Measurements from ENCODE around the gene CHD5. TPM values are rescaled to one million over a fixed set of nuclear protein-coding genes. Genes with fewer than 3 reads are reported as not detected.

CHD5 gene
- total RNA-seq, 1 experiment from 2014 or later, result 2.4 TPM

DNA sequence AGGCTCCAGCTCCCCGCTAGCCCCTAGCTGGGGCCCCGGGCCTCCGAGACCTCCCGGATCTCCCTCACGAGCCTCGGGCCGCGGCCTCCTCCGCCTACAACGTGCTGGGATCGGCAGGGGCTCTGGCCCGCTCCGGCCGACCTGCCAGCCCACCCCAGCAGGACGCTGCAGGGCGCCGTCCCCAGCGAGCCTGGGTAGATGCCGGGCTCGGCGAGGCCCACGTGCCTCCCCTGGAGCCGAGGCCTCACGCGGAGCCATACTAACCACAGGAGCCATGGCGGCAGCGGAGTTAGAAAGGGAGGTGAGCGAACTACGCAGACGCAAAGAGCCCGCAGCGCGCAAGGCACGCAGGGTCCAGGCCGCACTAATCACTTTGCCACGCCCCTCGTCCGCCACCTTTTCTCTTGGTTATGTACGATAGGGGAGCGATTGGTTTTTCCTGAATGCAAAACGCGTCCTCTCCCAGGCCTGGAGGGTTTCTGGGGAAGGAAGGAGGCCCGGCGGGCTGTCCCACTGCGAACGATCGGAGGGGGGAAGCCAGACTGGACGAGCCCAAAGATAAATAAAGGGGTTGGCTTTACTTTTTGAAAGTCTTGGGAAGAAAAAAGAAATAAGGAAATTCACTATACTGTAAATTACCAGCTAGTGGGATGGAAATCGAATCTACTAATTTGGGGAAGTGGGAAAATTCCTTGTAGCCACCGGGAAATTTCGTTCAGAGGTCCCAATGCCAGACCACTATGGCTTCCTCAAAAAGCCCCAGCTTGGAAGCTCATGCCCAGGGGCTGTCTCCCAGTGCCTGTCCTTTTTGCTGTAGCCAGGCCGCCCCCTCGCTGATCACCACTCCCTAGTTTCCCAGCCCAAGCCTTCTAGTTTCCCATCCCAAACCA is 19.4 kb upstream of the CHD5 start, which contains the start of gene RPL22 (continued):
- TF ChIP-seq, protein P1, sequence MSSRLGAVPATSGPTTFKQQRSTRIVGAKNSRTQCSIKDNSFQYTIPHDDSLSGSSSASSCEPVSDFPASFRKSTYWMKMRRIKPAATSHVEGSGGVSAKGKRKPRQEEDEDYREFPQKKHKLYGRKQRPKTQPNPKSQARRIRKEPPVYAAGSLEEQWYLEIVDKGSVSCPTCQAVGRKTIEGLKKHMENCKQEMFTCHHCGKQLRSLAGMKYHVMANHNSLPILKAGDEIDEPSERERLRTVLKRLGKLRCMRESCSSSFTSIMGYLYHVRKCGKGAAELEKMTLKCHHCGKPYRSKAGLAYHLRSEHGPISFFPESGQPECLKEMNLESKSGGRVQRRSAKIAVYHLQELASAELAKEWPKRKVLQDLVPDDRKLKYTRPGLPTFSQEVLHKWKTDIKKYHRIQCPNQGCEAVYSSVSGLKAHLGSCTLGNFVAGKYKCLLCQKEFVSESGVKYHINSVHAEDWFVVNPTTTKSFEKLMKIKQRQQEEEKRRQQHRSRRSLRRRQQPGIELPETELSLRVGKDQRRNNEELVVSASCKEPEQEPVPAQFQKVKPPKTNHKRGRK (CRISPR knock-in tag; IDR thresholded peaks at IDR 0.05; ENCODE audit: borderline replicate concordance), result no peak
- TF ChIP-seq, protein P2, sequence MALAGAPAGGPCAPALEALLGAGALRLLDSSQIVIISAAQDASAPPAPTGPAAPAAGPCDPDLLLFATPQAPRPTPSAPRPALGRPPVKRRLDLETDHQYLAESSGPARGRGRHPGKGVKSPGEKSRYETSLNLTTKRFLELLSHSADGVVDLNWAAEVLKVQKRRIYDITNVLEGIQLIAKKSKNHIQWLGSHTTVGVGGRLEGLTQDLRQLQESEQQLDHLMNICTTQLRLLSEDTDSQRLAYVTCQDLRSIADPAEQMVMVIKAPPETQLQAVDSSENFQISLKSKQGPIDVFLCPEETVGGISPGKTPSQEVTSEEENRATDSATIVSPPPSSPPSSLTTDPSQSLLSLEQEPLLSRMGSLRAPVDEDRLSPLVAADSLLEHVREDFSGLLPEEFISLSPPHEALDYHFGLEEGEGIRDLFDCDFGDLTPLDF (CRISPR knock-in tag; IDR thresholded peaks at IDR 0.05), result no peak
- TF ChIP-seq CREM (CRISPR knock-in tag; IDR thresholded peaks at IDR 0.05), result peak; percentile 61; the same call in 1 of the 2 replicates
- no peak for TF ChIP-seq ZBTB21 (CRISPR knock-in tag; IDR thresholded peaks at IDR 0.05; ENCODE audit: borderline replicate concordance)
- TF ChIP-seq ZNF263 (CRISPR knock-in tag; IDR thresholded peaks at IDR 0.05; ENCODE audit: low read depth), result no peak
- TF ChIP-seq ERG (CRISPR knock-in tag; IDR thresholded peaks at IDR 0.05), result no peak
- peak; percentile 77; the same call in 1 of the 2 replicates for TF ChIP-seq ZNF232 (CRISPR knock-in tag; IDR thresholded peaks at IDR 0.05)
- TF ChIP-seq NR2C2 (CRISPR knock-in tag; IDR thresholded peaks at IDR 0.05), result no peak
- TF ChIP-seq IRF1 (CRISPR knock-in tag; IDR thresholded peaks at IDR 0.05), result peak; percentile 91
- peak; percentile 71 for TF ChIP-seq SMAD3 (CRISPR knock-in tag; IDR thresholded peaks at IDR 0.05; ENCODE audit: borderline replicate concordance)
- TF ChIP-seq ZNF671 (CRISPR knock-in tag; IDR thresholded peaks at IDR 0.05), result no peak
- TF ChIP-seq EMX1 (CRISPR knock-in tag; IDR thresholded peaks at IDR 0.05), result no peak
- TF ChIP-seq, protein P3, sequence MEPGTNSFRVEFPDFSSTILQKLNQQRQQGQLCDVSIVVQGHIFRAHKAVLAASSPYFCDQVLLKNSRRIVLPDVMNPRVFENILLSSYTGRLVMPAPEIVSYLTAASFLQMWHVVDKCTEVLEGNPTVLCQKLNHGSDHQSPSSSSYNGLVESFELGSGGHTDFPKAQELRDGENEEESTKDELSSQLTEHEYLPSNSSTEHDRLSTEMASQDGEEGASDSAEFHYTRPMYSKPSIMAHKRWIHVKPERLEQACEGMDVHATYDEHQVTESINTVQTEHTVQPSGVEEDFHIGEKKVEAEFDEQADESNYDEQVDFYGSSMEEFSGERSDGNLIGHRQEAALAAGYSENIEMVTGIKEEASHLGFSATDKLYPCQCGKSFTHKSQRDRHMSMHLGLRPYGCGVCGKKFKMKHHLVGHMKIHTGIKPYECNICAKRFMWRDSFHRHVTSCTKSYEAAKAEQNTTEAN (CRISPR knock-in tag; IDR thresholded peaks at IDR 0.05), result peak; percentile 78
- peak; percentile 42; the same call in 1 of the 2 replicates for TF ChIP-seq GABPB1 (CRISPR knock-in tag; IDR thresholded peaks at IDR 0.05)
- peak; percentile 95 for TF ChIP-seq FOXP4 (CRISPR knock-in tag; IDR thresholded peaks at IDR 0.05)
- TF ChIP-seq RORB (CRISPR knock-in tag; IDR thresholded peaks at IDR 0.05), result no peak
- TF ChIP-seq, protein P4, sequence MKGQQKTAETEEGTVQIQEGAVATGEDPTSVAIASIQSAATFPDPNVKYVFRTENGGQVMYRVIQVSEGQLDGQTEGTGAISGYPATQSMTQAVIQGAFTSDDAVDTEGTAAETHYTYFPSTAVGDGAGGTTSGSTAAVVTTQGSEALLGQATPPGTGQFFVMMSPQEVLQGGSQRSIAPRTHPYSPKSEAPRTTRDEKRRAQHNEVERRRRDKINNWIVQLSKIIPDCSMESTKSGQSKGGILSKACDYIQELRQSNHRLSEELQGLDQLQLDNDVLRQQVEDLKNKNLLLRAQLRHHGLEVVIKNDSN (CRISPR knock-in tag; IDR thresholded peaks at IDR 0.05), result peak; percentile 74
- 0 out of 2 replicates have a peak, but pooled peaks have one; percentile 66 for TF ChIP-seq ZNF416 (CRISPR knock-in tag; IDR thresholded peaks at IDR 0.05)
- no peak; the same call in 1 of the 2 replicates for TF ChIP-seq ETV6 (CRISPR knock-in tag; IDR thresholded peaks at IDR 0.05)
- TF ChIP-seq ARID4B (CRISPR knock-in tag; IDR thresholded peaks at IDR 0.05; ENCODE audit: borderline replicate concordance), result peak; percentile 87; the same call in 1 of the 2 replicates
- no peak for TF ChIP-seq JAZF1 (CRISPR knock-in tag; IDR thresholded peaks at IDR 0.05)
- TF ChIP-seq MXD4 (CRISPR knock-in tag; IDR thresholded peaks at IDR 0.05; ENCODE audit: borderline replicate concordance), result no peak
- TF ChIP-seq CDX4 (CRISPR knock-in tag; IDR thresholded peaks at IDR 0.05; ENCODE audit: borderline replicate concordance), result no peak
- 0 out of 2 replicates have a peak, but pooled peaks have one; percentile 27 for TF ChIP-seq ZNF317 (CRISPR knock-in tag; IDR thresholded peaks at IDR 0.05; ENCODE audit: borderline replicate concordance, low read depth)
